Left ventricle myocardium inferior (tissue), 1 donor: ENCODE data around the gene RNF13. TPM values are rescaled to one million over a fixed set of nuclear protein-coding genes. Genes with fewer than 3 reads are reported as not detected.

Source experiments
- DNase-seq: peaks from one replicate; pipeline ENCODE4 v3.0.0-alpha.2; 2020
- H3K27ac ChIP-seq: fragments of 200-600 bp; replicated peaks from 2 replicates; pipeline ENCODE4 v1.8.0; 2021
- H3K27me3 ChIP-seq: fragments of 200-600 bp; 2 replicates; pipeline ENCODE4 v1.8.0; 2021; ENCODE audit warnings: low read depth
- H3K36me3 ChIP-seq: fragments of 200-600 bp; 2 replicates; pipeline ENCODE4 v1.8.0; 2021
- H3K4me1 ChIP-seq: fragments of 200-600 bp; 2 replicates; pipeline ENCODE4 v1.8.0; 2021
- H3K4me3 ChIP-seq: fragments of 200-600 bp; 2 replicates; pipeline ENCODE4 v1.8.0; 2021; ENCODE audit warnings: mild to moderate bottlenecking, moderate library complexity
- H3K9me3 ChIP-seq: fragments of 200-600 bp; replicated peaks from 2 replicates; pipeline ENCODE4 v1.8.0; 2021
- CTCF ChIP-seq: fragments of 200-600 bp; IDR thresholded peaks from 2 replicates; pipeline ENCODE4 v1.8.0; 2021; ENCODE audit warnings: antibody characterized with exemption, mild to moderate bottlenecking, borderline replicate concordance
- intact Hi-C: fragments of 100-400 bp; cut with micrococcal nuclease; formaldehyde crosslinking; loops from one replicate; pipeline ENCODE4 v1.11.0; 2022
- total RNA-seq: library from RNA; stranded (reverse); fragmentation: NEBNext Ultra II Directional; extraction: Animal tissue kit (Norgen Biotek cat#: 25700); gene quantifications from one replicate; pipeline ENCODE4 v1.2.1, GENCODE V29; 2021
- donor health status: DM: no; HTN: yes; CAD: no; lungs with severe emphysema.

RNF13 gene
- total RNA-seq, 1 donor from 2014 or later: 47.7 TPM

GRCh38 chr3:149886957-149887356 lies 73.9 kb downstream of the RNF13 start:
- Histone ChIP-seq H3K27me3 (no peaks in the 10 kb centered on the region), H3K27ac (no peak overlapping the region), H3K9me3 (peaks cover 11% of the 10 kb centered on the region), H3K4me3 (no peak overlapping the region), H3K36me3 (peaks cover 11% of the 10 kb centered on the region), H3K4me1 (peaks cover 28% of the 10 kb centered on the region)
- intact Hi-C loops: no loop called here
- no peak for TF ChIP-seq CTCF
- no peak for DNase-seq

GRCh38 chr3:149891621-149892020 lies 78.6 kb downstream of the RNF13 start:
- intact Hi-C loops: no loop called here
- peaks cover 8% of the 10 kb centered on the region for H3K36me3 ChIP-seq
- H3K9me3 ChIP-seq: no peaks in the 10 kb centered on the region
- no peak overlapping the region for H3K27ac ChIP-seq
- TF ChIP-seq CTCF: no peak
- DNase-seq: no peak
- peaks cover 58% of the 10 kb centered on the region for H3K4me1 ChIP-seq
- H3K27me3 ChIP-seq: no peaks in the 10 kb centered on the region
- H3K4me3 ChIP-seq: no peak overlapping the region

GRCh38 chr3:149892371-149892770 lies 79.4 kb downstream of the RNF13 start:
- intact Hi-C loops: no loop called here
- Histone ChIP-seq H3K4me3 (no peak overlapping the region), H3K36me3 (peaks cover 6% of the 10 kb centered on the region), H3K9me3 (no peaks in the 10 kb centered on the region), H3K27ac (no peak overlapping the region), H3K27me3 (no peaks in the 10 kb centered on the region), H3K4me1 (peaks cover 61% of the 10 kb centered on the region)
- DNase-seq: no peak
- TF ChIP-seq CTCF: no peak

GRCh38 chr3:149894205-149894604 lies 81.2 kb downstream of the RNF13 start:
- no peak for DNase-seq
- TF ChIP-seq CTCF: no peak
- peaks cover 79% of the 10 kb centered on the region for H3K4me1 ChIP-seq
- H3K27me3 ChIP-seq: no peaks in the 10 kb centered on the region
- peak overlapping the region; percentile 40 for H3K27ac ChIP-seq
- peaks cover 3% of the 10 kb centered on the region for H3K36me3 ChIP-seq
- H3K4me3 ChIP-seq: no peak overlapping the region
- no peaks in the 10 kb centered on the region for H3K9me3 ChIP-seq
- intact Hi-C loops: no loop called here

GRCh38 chr3:149895339-149895738 lies 82.3 kb downstream of the RNF13 start:
- peaks cover 3% of the 10 kb centered on the region for H3K36me3 ChIP-seq
- no peak overlapping the region for H3K4me3 ChIP-seq
- DNase-seq: no peak
- H3K9me3 ChIP-seq: no peaks in the 10 kb centered on the region
- H3K27me3 ChIP-seq: no peaks in the 10 kb centered on the region
- H3K4me1 ChIP-seq: peaks cover 80% of the 10 kb centered on the region
- H3K27ac ChIP-seq: peak overlapping the region; percentile 40
- intact Hi-C loops: no loop called here
- TF ChIP-seq CTCF: no peak

- Histone ChIP-seq H3K27ac (no peak overlapping the region), H3K4me1 (peaks cover 76% of the 10 kb centered on the region), H3K36me3 (peaks cover 3% of the 10 kb centered on the region), H3K27me3 (no peaks in the 10 kb centered on the region), H3K9me3 (no peaks in the 10 kb centered on the region), H3K4me3 (no peak overlapping the region)
- DNase-seq: no peak
- intact Hi-C loops: no loop called here
- TF ChIP-seq CTCF: no peak
These were observed 82.8 kb downstream of the RNF13 start for GRCh38 chr3:149895769-149896168.
